Activated CD8-positive, alpha-beta memory T cell treated with anti-CD3 and anti-CD28 coated beads, Interleukin-2, amount 50 U/mL, for 1 hour (primary cell): ENCODE results near the gene MAD1L1.

ENCODE experiments used
- DNase-seq: peaks from one replicate; pipeline ENCODE4 v3.0.0-alpha.2; 2020; ENCODE audit errors: extremely low read depth

MAD1L1 gene

GRCh38 chr7:2016021-2016631, 216.6 kb downstream of the MAD1L1 start:
- no peak for DNase-seq

GRCh38 chr7:2015251-2015871, 217.4 kb downstream of the MAD1L1 start:
- no peak for DNase-seq

- DNase-seq: no peak
Measured at GRCh38 chr7:2014391-2015241, 218.1 kb downstream of the MAD1L1 start.

- no peak for DNase-seq
Measured at GRCh38 chr7:2013381-2014311, 219.1 kb downstream of the MAD1L1 start.

- no peak for DNase-seq
Measured at GRCh38 chr7:2012981-2013380, 219.8 kb downstream of the MAD1L1 start.

- DNase-seq: no peak
Measured at GRCh38 chr7:2012044-2012900, 220.5 kb downstream of the MAD1L1 start.

- DNase-seq: no peak
Measured at GRCh38 chr7:2011266-2012043, 221.3 kb downstream of the MAD1L1 start.

- DNase-seq: no peak
Measured at GRCh38 chr7:2010551-2011265, 222.0 kb downstream of the MAD1L1 start.

GRCh38 chr7:2010101-2010500, 222.6 kb downstream of the MAD1L1 start:
- no peak for DNase-seq

- DNase-seq: no peak
Measured at GRCh38 chr7:2009541-2010001, 223.2 kb downstream of the MAD1L1 start.

- DNase-seq: no peak
Measured at GRCh38 chr7:2008936-2009540, 223.7 kb downstream of the MAD1L1 start.

GRCh38 chr7:2008101-2008935, 224.4 kb downstream of the MAD1L1 start:
- no peak for DNase-seq

GRCh38 chr7:2007551-2007950, 225.2 kb downstream of the MAD1L1 start:
- DNase-seq: no peak

- no peak for DNase-seq
Measured at GRCh38 chr7:2006921-2007381, 225.8 kb downstream of the MAD1L1 start.

GRCh38 chr7:2006231-2006771, 226.4 kb downstream of the MAD1L1 start:
- DNase-seq: no peak

- no peak for DNase-seq
Measured at GRCh38 chr7:2005786-2006185, 227.0 kb downstream of the MAD1L1 start.
